OCI-LY7 (cell line): Measurements from ENCODE around the gene TGIF2. TPM values are rescaled to one million over a fixed set of nuclear protein-coding genes. Genes with fewer than 3 reads are reported as not detected.
"Not testable (repeated sequence)": the region's sequence is repeated elsewhere in the genome, so short reads cannot be mapped to it uniquely, and the experiment has no call there.

ENCODE experiments used
- BruUV-seq: library from RNA; stranded (reverse); fragments of 400-500 nt; replicated peaks from 2 replicates; lab custom pipeline; 2021; lab: Mats Ljungman, UMichigan
- CTCF ChIA-PET: fragments of 300-600 bp; sonication (Branson Sonifier 250); formaldehyde crosslinking; loops from one replicate; lab custom pipeline; 2022; ENCODE audit warnings: antibody characterized with exemption; ENCODE audit not compliant: unreplicated experiment; lab: Charles Lee
- POLR2A ChIA-PET: fragments of 300-600 bp; sonication (Branson Sonifier 250); formaldehyde crosslinking; loops from one replicate; lab custom pipeline; 2022; ENCODE audit warnings: antibody characterized with exemption; lab: Charles Lee
- DNase-seq: peaks from one replicate; pipeline ENCODE4 v3.0.0-alpha.2; 2015; ENCODE audit warnings: low spot score
- H2AFZ ChIP-seq: fragments of 200-600 bp; sonication (generic), shearing (Covaris generic); 2 replicates; pipeline ENCODE4 v1.6.1; 2014; ENCODE audit warnings: mild to moderate bottlenecking, antibody characterized with exemption, low read length, moderate library complexity
- H3K27ac ChIP-seq: fragments of 200-600 bp; sonication (generic); 2 replicates; pipeline ENCODE4 v1.5.1; 2014; ENCODE audit warnings: mixed run types, low read depth, mild to moderate bottlenecking, moderate library complexity, low read length, inconsistent platforms; ENCODE audit not compliant: poor library complexity, severe bottlenecking
- H3K36me3 ChIP-seq: fragments of 200-600 bp; sonication (generic); 2 replicates; pipeline ENCODE4 v1.6.1; 2014; ENCODE audit warnings: mild to moderate bottlenecking, antibody characterized with exemption, low read length, moderate library complexity, mixed read lengths; ENCODE audit not compliant: insufficient read depth
- H3K4me1 ChIP-seq: fragments of 200-600 bp; sonication (generic); 2 replicates; pipeline ENCODE4 v1.5.1; 2014; ENCODE audit warnings: mild to moderate bottlenecking, low read length; ENCODE audit not compliant: insufficient read depth, poor library complexity, severe bottlenecking
- H3K4me2 ChIP-seq: fragments of 200-600 bp; sonication (generic); 2 replicates; pipeline ENCODE4 v1.6.1; 2014; ENCODE audit warnings: mild to moderate bottlenecking, low read length
- H3K4me3 ChIP-seq: fragments of 200-600 bp; sonication (generic); 2 replicates; pipeline ENCODE4 v1.5.1; 2014; ENCODE audit warnings: mild to moderate bottlenecking, low read depth, low read length; ENCODE audit not compliant: poor library complexity, severe bottlenecking
- H3K79me2 ChIP-seq: fragments of 200-600 bp; sonication (generic); 2 replicates; pipeline ENCODE4 v1.6.1; 2016; ENCODE audit warnings: low read depth, mild to moderate bottlenecking, low read length, moderate library complexity, mixed read lengths; ENCODE audit not compliant: insufficient read depth
- H3K9me2 ChIP-seq: fragments of 200-600 bp; sonication (generic); 2 replicates; pipeline ENCODE4 v1.6.1; 2016; ENCODE audit warnings: mild to moderate bottlenecking, low read length, mixed read lengths; ENCODE audit not compliant: insufficient read depth
- H3K9me3 ChIP-seq: fragments of 200-600 bp; sonication (generic); 2 replicates; pipeline ENCODE4 v1.6.1; 2014; ENCODE audit warnings: mild to moderate bottlenecking, mixed run types, low read length, mixed read lengths
- H4K20me1 ChIP-seq: fragments of 200-600 bp; sonication (generic); 2 replicates; pipeline ENCODE4 v1.6.1; 2014; ENCODE audit warnings: mild to moderate bottlenecking, antibody characterized with exemption, low read length, moderate library complexity, mixed read lengths; ENCODE audit not compliant: insufficient read depth
- EZH2phosphoT487 ChIP-seq: fragments of 200-600 bp; sonication (generic); IDR thresholded peaks from 2 replicates; pipeline ENCODE4 v1.6.1; 2018; ENCODE audit warnings: low read depth, borderline replicate concordance, mild to moderate bottlenecking, mixed run types, antibody characterized with exemption, low read length, moderate library complexity, mixed read lengths
- intact Hi-C: fragments of 100-400 bp; cut with micrococcal nuclease; formaldehyde crosslinking; loops from one replicate; pipeline ENCODE4 v1.10.0; 2022; ENCODE audit not compliant: unreplicated experiment
- total RNA-seq, 2 experiments: library from RNA; depleted of rRNA in 1 of 2; stranded (reverse); fragments of >200 nt in 1 of 2; shearing (Covaris generic) in 1 of 2; gene quantifications; 2 replicates each; pipeline ENCODE4 v1.2.3, GENCODE V29; 2014 to 2022
- TF ChIP-seq, protein P1 (sequence below): fragments of 200-600 bp; sonication (generic); conservative IDR thresholded peaks from 2 replicates; pipeline ENCODE4 v1.5.1; 2014; ENCODE audit warnings: mild to moderate bottlenecking, antibody characterized with exemption, low read length, moderate library complexity, mixed read lengths

Gene TGIF2
- total RNA-seq, 2 experiments from 2014 or later = 41.3 to 45.2 TPM

- no peak overlapping the region for H3K4me3 ChIP-seq
- ChIA-PET POLR2A (no interaction called here), CTCF (no interaction called here)
- no peaks in the 10 kb centered on the region for H3K9me3 ChIP-seq
- no peaks in the 10 kb centered on the region for H3K36me3 ChIP-seq
- intact Hi-C loops = no loop called here
- DNase-seq = no peak
- H3K4me1 ChIP-seq = peaks cover 15% of the 10 kb centered on the region
- no peak for TF ChIP-seq EZH2phosphoT487
- TF ChIP-seq, protein P1, sequence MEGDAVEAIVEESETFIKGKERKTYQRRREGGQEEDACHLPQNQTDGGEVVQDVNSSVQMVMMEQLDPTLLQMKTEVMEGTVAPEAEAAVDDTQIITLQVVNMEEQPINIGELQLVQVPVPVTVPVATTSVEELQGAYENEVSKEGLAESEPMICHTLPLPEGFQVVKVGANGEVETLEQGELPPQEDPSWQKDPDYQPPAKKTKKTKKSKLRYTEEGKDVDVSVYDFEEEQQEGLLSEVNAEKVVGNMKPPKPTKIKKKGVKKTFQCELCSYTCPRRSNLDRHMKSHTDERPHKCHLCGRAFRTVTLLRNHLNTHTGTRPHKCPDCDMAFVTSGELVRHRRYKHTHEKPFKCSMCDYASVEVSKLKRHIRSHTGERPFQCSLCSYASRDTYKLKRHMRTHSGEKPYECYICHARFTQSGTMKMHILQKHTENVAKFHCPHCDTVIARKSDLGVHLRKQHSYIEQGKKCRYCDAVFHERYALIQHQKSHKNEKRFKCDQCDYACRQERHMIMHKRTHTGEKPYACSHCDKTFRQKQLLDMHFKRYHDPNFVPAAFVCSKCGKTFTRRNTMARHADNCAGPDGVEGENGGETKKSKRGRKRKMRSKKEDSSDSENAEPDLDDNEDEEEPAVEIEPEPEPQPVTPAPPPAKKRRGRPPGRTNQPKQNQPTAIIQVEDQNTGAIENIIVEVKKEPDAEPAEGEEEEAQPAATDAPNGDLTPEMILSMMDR = no peak
- no peaks in the 10 kb centered on the region for H3K79me2 ChIP-seq
- no peak overlapping the region for H2AFZ ChIP-seq
- H3K27ac ChIP-seq = no peak overlapping the region
- H4K20me1 ChIP-seq = no peaks in the 10 kb centered on the region
- H3K9me2 ChIP-seq = no peaks in the 10 kb centered on the region
- no TSS peak for BruUV-seq
- H3K4me2 ChIP-seq = no peak overlapping the region
Measured at GRCh38 chr20:36632487-36633284, 59.3 kb downstream of the TGIF2 start.

- H3K4me3 ChIP-seq = no peak overlapping the region
- no peaks in the 10 kb centered on the region for H3K9me3 ChIP-seq
- no peaks in the 10 kb centered on the region for H3K79me2 ChIP-seq
- no peaks in the 10 kb centered on the region for H3K36me3 ChIP-seq
- no peaks in the 10 kb centered on the region for H3K9me2 ChIP-seq
- no peak overlapping the region for H2AFZ ChIP-seq
- CTCF ChIA-PET = no interaction called here
- H3K27ac ChIP-seq = no peak overlapping the region
- POLR2A ChIA-PET = no interaction called here
- H3K4me2 ChIP-seq = no peak overlapping the region
- TF ChIP-seq, protein P1 = no peak
- no peak for TF ChIP-seq EZH2phosphoT487
- no peak for DNase-seq
- H3K4me1 ChIP-seq = peaks cover 15% of the 10 kb centered on the region
- no peaks in the 10 kb centered on the region for H4K20me1 ChIP-seq
- BruUV-seq = no TSS peak
- intact Hi-C loops = no loop called here
Measured at GRCh38 chr20:36633285-36633772, 59.9 kb downstream of the TGIF2 start.

- no TSS peak for BruUV-seq
- Histone ChIP-seq H3K9me2 (no peaks in the 10 kb centered on the region), H3K9me3 (no peaks in the 10 kb centered on the region), H2AFZ (no peak overlapping the region), H4K20me1 (no peaks in the 10 kb centered on the region), H3K4me1 (peaks cover 14% of the 10 kb centered on the region), H3K4me2 (no peak overlapping the region), H3K4me3 (no peak overlapping the region), H3K36me3 (no peaks in the 10 kb centered on the region), H3K27ac (no peak overlapping the region), H3K79me2 (no peaks in the 10 kb centered on the region)
- intact Hi-C loops = no loop called here
- DNase-seq = no peak
- TF ChIP-seq, protein P1 = no peak
- TF ChIP-seq EZH2phosphoT487 = no peak
- CTCF ChIA-PET = no interaction called here
- POLR2A ChIA-PET = no interaction called here
Measured at GRCh38 chr20:36634342-36634741, 60.9 kb downstream of the TGIF2 start.

DNA sequence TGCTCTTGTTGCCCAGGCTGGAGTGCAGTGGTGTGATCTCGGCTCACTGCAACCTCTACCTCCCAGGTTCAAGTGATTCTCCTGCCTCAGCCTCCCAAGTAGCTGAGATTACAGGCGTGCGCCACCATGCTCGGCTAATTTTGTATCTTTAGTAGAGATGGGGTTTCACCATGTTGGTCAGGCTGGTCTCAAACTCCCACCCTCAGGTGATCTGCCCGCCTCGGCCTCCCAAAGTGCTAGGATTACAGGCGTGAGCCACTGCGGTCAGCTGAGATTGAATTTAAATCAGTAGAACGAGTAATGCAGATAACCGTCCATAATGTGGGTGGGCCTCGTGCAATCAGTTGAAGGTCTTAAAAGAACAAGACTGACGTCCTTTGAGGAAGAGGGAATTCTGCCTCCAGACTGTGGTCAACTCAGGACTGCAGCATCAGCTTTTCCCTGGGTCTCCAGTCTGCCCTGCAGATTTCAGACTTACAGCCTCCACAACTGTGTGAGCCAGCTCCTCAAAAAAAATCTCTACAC lies 65.5 kb downstream of the TGIF2 start:
- H2AFZ ChIP-seq, H3K79me2 ChIP-seq, H3K9me2 ChIP-seq, H3K9me3 ChIP-seq, intact Hi-C loops, H3K36me3 ChIP-seq, H3K4me3 ChIP-seq, POLR2A ChIA-PET, DNase-seq, H4K20me1 ChIP-seq, BruUV-seq, H3K27ac ChIP-seq, H3K4me1 ChIP-seq, H3K4me2 ChIP-seq: not testable (repeated sequence)
- CTCF ChIA-PET = interaction anchor here (0.8 kb wide), 1 partner anchor 8 kb away, joined by 3 read pairs; no protein-coding TSS in a partner anchor
